Measurements from ENCODE around the gene CACNB4.

The CACNB4 gene

DNA sequence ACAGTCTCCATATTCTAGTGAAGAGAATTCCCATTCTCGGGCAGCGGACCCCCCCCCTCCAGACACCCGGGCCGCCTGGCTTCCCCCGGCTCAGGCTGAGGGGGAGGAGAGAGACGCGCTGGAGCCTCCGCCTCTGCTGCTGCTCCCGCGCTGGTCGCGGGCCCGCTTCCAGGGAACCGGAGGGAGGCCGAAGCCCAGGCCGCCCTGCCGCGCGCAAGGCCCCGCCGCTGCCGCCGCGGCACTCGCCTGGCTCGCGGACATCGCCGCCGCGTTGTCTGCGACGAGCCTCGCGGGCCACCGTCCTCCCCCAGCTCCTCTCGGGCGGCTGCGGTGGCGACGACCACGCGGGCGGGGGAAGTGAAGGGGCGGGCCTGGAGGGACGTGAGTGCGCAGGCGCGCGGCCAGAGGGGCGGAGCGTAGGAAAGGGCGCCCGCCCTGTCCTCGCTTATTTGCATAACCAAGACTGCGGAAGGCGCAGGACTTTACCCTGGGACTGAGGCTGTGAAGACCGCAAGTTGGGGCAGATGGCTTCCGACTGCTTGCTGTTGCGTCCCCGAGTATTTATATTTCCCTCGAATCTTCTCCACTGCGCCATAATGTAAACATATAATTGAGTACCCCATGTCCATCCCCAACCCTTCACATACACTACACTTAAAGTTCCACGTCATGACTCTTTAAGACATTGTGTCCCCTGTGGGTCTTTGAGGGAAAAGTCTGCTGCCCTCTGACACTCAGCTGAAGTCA, 270.5 kb downstream of the CACNB4 start, which contains the start of gene ARL5A:
TSS of gene ARL5A (minus strand) at position 279 of the 747 bp plus-strand sequence. CDS start at position 34, 245 bp downstream.
- ChIA-PET POLR2A (interaction anchor here (0.6 to 1.9 kb wide), 12 partner anchors 9 to 256 kb away, joined by 3 to 4 read pairs (median 3); no protein-coding TSS in a partner anchor), CTCF (no interaction called here)
- DNase-seq (ENCODE audit: extremely low spot score), result peak; percentile 96
- peak; percentile 54; the same call in 1 of the 2 replicates for TF ChIP-seq L3MBTL2 (conservative IDR thresholded peaks at IDR 0.05)
- no peak for TF ChIP-seq BHLHE40 (IDR thresholded peaks at IDR 0.05; ENCODE audit: borderline replicate concordance)
- TF ChIP-seq ELF4 (IDR thresholded peaks at IDR 0.05), result peak; percentile 44; the same call in 1 of the 2 replicates
- TF ChIP-seq SP1 (IDR thresholded peaks at IDR 0.05), result no peak
- TF ChIP-seq NFRKB (IDR thresholded peaks at IDR 0.05), result no peak
- TF ChIP-seq ZNF384 (IDR thresholded peaks at IDR 0.05), result no peak

DNA sequence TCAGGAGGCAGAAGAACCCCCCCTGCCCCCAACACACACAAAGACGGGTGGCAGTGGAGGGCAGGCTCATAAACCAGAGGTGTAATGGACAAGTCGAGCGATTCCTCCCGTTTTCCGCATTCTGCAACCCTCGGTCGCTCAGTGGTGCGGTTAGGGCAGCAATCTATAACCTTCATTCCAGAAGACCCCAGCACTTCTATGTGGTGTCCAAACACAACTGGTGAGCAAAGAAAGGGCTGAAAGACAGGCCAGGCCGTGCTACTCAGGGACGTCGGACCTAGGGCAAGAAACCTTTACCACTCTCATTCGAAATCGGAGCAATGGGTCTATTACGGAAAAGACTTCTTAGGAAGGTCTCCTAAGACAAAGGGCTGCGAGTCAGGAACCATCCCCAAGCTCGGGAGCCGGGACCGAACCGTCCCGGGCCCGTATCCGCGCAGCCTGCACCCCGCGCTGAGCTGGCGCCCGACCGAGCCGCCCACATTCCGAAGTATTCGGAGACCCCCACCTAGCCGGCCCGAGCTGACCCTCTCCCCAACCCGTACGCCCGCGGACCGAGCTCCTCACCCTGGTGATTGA, 271.2 kb downstream of the CACNB4 start:
- DNase-seq (ENCODE audit: extremely low spot score), result peak; percentile 10
- CTCF ChIA-PET, result interaction anchor here (1.7 kb wide), 1 partner anchor 11 kb away, joined by 3 read pairs; no protein-coding TSS in a partner anchor
- TF ChIP-seq, protein P1, sequence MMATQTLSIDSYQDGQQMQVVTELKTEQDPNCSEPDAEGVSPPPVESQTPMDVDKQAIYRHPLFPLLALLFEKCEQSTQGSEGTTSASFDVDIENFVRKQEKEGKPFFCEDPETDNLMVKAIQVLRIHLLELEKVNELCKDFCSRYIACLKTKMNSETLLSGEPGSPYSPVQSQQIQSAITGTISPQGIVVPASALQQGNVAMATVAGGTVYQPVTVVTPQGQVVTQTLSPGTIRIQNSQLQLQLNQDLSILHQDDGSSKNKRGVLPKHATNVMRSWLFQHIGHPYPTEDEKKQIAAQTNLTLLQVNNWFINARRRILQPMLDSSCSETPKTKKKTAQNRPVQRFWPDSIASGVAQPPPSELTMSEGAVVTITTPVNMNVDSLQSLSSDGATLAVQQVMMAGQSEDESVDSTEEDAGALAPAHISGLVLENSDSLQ (IDR thresholded peaks at IDR 0.05), result no peak
- TF ChIP-seq NFRKB (IDR thresholded peaks at IDR 0.05) (no peak), SP1 (IDR thresholded peaks at IDR 0.05) (no peak), TARDBP (IDR thresholded peaks at IDR 0.05) (no peak), ELF4 (IDR thresholded peaks at IDR 0.05) (no peak), FOXA1 (IDR thresholded peaks at IDR 0.05) (no peak), FOXM1 (IDR thresholded peaks at IDR 0.05; ENCODE audit: borderline replicate concordance) (no peak), CTBP1 (IDR thresholded peaks at IDR 0.05; ENCODE audit: borderline replicate concordance) (no peak), FOXK2 (IDR thresholded peaks at IDR 0.05) (no peak)
- POLR2A ChIA-PET, result interaction anchor here (0.6 to 1.9 kb wide), 11 partner anchors 8 to 257 kb away, joined by 3 to 4 read pairs (median 3); no protein-coding TSS in a partner anchor

DNA sequence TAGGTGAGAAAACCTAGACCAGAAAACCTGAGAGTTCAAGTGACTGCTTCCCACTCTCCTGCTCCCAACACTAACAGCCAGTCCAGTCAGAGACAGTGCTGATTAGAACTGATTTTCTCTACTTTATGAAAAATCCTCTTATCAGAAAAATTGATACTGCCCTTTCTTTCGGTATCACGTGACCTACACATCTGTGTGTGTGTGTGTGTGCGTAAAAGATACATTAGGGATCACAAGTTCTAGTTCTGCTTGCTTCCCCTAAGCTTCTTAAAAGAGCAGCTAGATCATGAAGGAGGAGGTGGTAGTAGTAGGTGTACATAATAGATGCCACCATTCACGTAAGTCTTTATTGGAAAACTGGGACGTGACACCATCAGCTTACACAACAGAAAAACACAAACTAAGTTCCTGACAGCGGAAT, 272.1 kb downstream of the CACNB4 start:
- TF ChIP-seq SP1 (IDR thresholded peaks at IDR 0.05) (no peak), FOXM1 (IDR thresholded peaks at IDR 0.05; ENCODE audit: borderline replicate concordance) (no peak), FOXK2 (IDR thresholded peaks at IDR 0.05) (no peak), BHLHE40 (IDR thresholded peaks at IDR 0.05; ENCODE audit: borderline replicate concordance) (no peak), FOXA1 (IDR thresholded peaks at IDR 0.05) (no peak), CTBP1 (IDR thresholded peaks at IDR 0.05; ENCODE audit: borderline replicate concordance) (no peak), ARNT (IDR thresholded peaks at IDR 0.05) (no peak), SUZ12 (IDR thresholded peaks at IDR 0.05) (no peak), ZNF384 (IDR thresholded peaks at IDR 0.05) (no peak), L3MBTL2 (conservative IDR thresholded peaks at IDR 0.05) (no peak), TARDBP (IDR thresholded peaks at IDR 0.05) (no peak), NFRKB (IDR thresholded peaks at IDR 0.05) (no peak), LEF1 (IDR thresholded peaks at IDR 0.05; ENCODE audit: borderline replicate concordance) (no peak), HDGF (IDR thresholded peaks at IDR 0.05; ENCODE audit: borderline replicate concordance) (no peak), ELF4 (IDR thresholded peaks at IDR 0.05) (no peak)
- TF ChIP-seq, protein P1 (IDR thresholded peaks at IDR 0.05), result no peak
- DNase-seq (ENCODE audit: extremely low spot score), result no peak
- ChIA-PET POLR2A (no interaction called here), CTCF (interaction anchor here (0.6 to 1.7 kb wide), 3 partner anchors 10 to 200 kb away, joined by 3 to 4 read pairs (median 3); no protein-coding TSS in a partner anchor)

DNA sequence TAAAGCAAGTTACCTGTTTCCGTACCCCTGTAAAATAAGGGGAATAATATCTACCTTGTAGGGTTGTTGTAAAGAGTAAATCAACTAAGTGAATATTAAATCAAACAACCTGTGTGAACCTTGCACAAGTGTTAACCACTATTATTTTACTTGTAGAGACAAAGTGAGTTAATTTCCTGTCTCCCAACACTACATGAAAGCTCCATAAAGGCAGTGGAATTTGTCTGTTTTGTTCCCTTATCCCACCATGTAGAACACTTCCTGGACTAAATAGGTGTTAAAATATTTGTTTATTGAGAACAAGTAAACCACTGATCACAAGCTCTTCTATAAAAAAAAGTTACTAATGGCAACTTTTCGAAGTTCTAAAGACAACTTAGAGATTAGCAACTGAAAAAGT, 274.0 kb downstream of the CACNB4 start:
- TF ChIP-seq ELF4 (IDR thresholded peaks at IDR 0.05), result no peak
- TF ChIP-seq TARDBP (IDR thresholded peaks at IDR 0.05), result no peak
- TF ChIP-seq NFRKB (IDR thresholded peaks at IDR 0.05), result no peak
- TF ChIP-seq LEF1 (IDR thresholded peaks at IDR 0.05; ENCODE audit: borderline replicate concordance), result no peak
- ChIA-PET POLR2A (no interaction called here), CTCF (interaction anchor here (0.5 kb wide), 1 partner anchor 346 kb away, joined by 4 read pairs; no protein-coding TSS in a partner anchor)
- DNase-seq (ENCODE audit: extremely low spot score), result no peak

DNA sequence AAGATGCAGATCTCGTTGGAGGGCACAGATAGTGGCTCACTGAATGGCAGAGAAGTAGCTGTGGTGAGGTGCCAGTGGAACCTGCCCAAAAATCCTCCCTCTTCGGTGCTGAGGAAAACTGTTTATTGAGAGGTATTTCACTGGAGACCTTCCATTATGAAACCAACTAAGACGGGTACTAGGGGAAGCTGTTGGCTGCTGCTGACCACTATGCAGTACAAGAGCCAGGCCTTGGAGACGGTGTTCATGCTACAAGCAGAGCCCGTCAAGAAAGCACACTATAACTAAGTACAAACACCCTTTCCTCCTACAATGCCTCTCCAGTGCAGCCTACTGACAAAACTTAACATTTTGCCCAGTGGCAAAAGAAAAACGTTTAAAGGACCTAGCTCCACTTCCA, 275.2 kb downstream of the CACNB4 start:
- CTCF ChIA-PET, result no interaction called here

More for the DNA sequence above, 275.2 kb downstream of the CACNB4 start:
- DNase-seq (ENCODE audit: extremely low spot score), result no peak
- no peak for TF ChIP-seq NFRKB (IDR thresholded peaks at IDR 0.05)
- TF ChIP-seq L3MBTL2 (conservative IDR thresholded peaks at IDR 0.05), result no peak
- TF ChIP-seq ZNF384 (IDR thresholded peaks at IDR 0.05), result no peak
- TF ChIP-seq ELF4 (IDR thresholded peaks at IDR 0.05), result no peak
- no peak for TF ChIP-seq ARNT (IDR thresholded peaks at IDR 0.05)
- TF ChIP-seq HDGF (IDR thresholded peaks at IDR 0.05; ENCODE audit: borderline replicate concordance), result no peak
- no peak for TF ChIP-seq SP1 (IDR thresholded peaks at IDR 0.05)
- no peak for TF ChIP-seq TARDBP (IDR thresholded peaks at IDR 0.05)
- no peak for TF ChIP-seq BHLHE40 (IDR thresholded peaks at IDR 0.05; ENCODE audit: borderline replicate concordance)
- TF ChIP-seq FOXK2 (IDR thresholded peaks at IDR 0.05), result no peak
- no peak for TF ChIP-seq LEF1 (IDR thresholded peaks at IDR 0.05; ENCODE audit: borderline replicate concordance)
- TF ChIP-seq CTBP1 (IDR thresholded peaks at IDR 0.05; ENCODE audit: borderline replicate concordance), result no peak
- TF ChIP-seq SUZ12 (IDR thresholded peaks at IDR 0.05), result no peak
- no peak for TF ChIP-seq FOXM1 (IDR thresholded peaks at IDR 0.05; ENCODE audit: borderline replicate concordance)
- TF ChIP-seq, protein P1 (IDR thresholded peaks at IDR 0.05), result no peak
- TF ChIP-seq FOXA1 (IDR thresholded peaks at IDR 0.05), result no peak
- POLR2A ChIA-PET, result interaction anchor here (0.6 kb wide), 1 partner anchor 28 kb away, joined by 3 read pairs; no protein-coding TSS in a partner anchor

All from HEK293T (cell line).